Peyer's patch (tissue), 4 donors: ENCODE measurements around the gene NR5A1.

Experiments used
- POLR2A ChIP-seq, 2 donors: fragments of 450-650 bp; IDR thresholded peaks; one replicate each; pipeline ENCODE4 v1.5.1; 2017; ENCODE audit warnings: antibody characterized with exemption in 2 of 2, mild to moderate bottlenecking in 2 of 2, moderate library complexity in 2 of 2
- TF ChIP-seq, protein P1 (sequence below), 6 experiments: fragments of 450-650 bp in 4 of 6; fragments of 200-600 bp in 2 of 6; sonication (generic) in 1 of 6; IDR thresholded peaks; one replicate each; pipeline ENCODE4 v1.5.1; 2017 to 2019; ENCODE audit warnings: antibody characterized with exemption in 6 of 6, mild to moderate bottlenecking in 3 of 6, moderate library complexity in 1 of 6

DNA sequence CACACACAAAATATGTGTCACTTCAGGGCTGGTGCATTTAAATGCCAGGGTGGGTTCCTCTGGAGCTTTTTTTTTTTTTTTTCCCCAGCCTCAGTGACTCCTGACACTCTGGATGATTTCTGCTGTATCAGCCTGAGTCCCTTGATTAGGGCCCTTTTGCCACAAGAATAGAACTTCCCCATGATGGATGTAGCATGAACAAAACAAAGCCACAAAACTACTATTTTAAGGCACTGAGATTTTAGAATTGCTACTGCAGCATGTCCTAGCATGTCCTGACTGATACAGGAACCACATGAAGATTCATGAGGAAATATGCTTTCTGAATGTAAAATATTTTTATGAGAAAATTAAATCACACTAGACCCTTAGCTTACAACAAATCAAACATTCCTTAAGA, 70.9 kb downstream of the NR5A1 start:
- TF ChIP-seq, protein P1, sequence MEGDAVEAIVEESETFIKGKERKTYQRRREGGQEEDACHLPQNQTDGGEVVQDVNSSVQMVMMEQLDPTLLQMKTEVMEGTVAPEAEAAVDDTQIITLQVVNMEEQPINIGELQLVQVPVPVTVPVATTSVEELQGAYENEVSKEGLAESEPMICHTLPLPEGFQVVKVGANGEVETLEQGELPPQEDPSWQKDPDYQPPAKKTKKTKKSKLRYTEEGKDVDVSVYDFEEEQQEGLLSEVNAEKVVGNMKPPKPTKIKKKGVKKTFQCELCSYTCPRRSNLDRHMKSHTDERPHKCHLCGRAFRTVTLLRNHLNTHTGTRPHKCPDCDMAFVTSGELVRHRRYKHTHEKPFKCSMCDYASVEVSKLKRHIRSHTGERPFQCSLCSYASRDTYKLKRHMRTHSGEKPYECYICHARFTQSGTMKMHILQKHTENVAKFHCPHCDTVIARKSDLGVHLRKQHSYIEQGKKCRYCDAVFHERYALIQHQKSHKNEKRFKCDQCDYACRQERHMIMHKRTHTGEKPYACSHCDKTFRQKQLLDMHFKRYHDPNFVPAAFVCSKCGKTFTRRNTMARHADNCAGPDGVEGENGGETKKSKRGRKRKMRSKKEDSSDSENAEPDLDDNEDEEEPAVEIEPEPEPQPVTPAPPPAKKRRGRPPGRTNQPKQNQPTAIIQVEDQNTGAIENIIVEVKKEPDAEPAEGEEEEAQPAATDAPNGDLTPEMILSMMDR (IDR thresholded peaks at IDR 0.05): no peak
- TF ChIP-seq POLR2A (IDR thresholded peaks at IDR 0.05): no peak
